Activated T-helper 1 cell treated with anti-CD3 and anti-CD28 coated beads, Interleukin-12 subunit alpha, Interleukin-12 subunit beta, Interleukin-2, Interleukin-4 antibody, amounts not matched to agents 30 ng/mL and 10 ng/mL and 1 ng/mL, durations not matched to agents 14 hours and 24 hours and 36 hours (primary cell): ENCODE results near the gene SCART1. TPM values are rescaled to one million over a fixed set of nuclear protein-coding genes. Genes with fewer than 3 reads are reported as not detected.

Source experiments
- DNase-seq: peaks from one replicate; pipeline ENCODE4 v3.0.0; 2021; ENCODE audit warnings: low spot score
- H3K27ac Mint-ChIP-seq: one replicate; pipeline ENCODE4 v1.8.0; 2021; ENCODE audit warnings: mild to moderate bottlenecking, mixed read lengths
- H3K27me3 Mint-ChIP-seq: one replicate; pipeline ENCODE4 v1.8.0; 2022; ENCODE audit warnings: mild to moderate bottlenecking, moderate library complexity, mixed read lengths; ENCODE audit not compliant: insufficient read depth
- H3K36me3 Mint-ChIP-seq: one replicate; pipeline ENCODE4 v1.8.0; 2021; ENCODE audit warnings: low read depth, mixed read lengths
- H3K4me1 Mint-ChIP-seq: one replicate; pipeline ENCODE4 v1.8.0; 2021; ENCODE audit warnings: low read depth, mixed read lengths
- H3K4me3 Mint-ChIP-seq: one replicate; pipeline ENCODE4 v1.8.0; 2021; ENCODE audit warnings: mild to moderate bottlenecking, moderate library complexity, mixed read lengths
- H3K9me3 Mint-ChIP-seq: one replicate; pipeline ENCODE4 v1.8.0; 2021; ENCODE audit warnings: mixed read lengths
- intact Hi-C: fragments of 100-400 bp; cut with micrococcal nuclease; formaldehyde crosslinking; loops from one replicate; pipeline ENCODE4 v1.15.1; 2024
- total RNA-seq: library from RNA; stranded (reverse); gene quantifications from 2 replicates; pipeline ENCODE4 v1.2.3, GENCODE V29; 2022

SCART1 gene
- total RNA-seq, 1 donor from 2014 or later: 1.5 TPM

GRCh38 chr10:133454204-133454893 is 604 bp downstream of the SCART1 start:
- Mint-ChIP-seq H3K4me1 (no peaks in the 10 kb centered on the region), H3K36me3 (no peaks in the 10 kb centered on the region), H3K9me3 (peaks cover 2% of the 10 kb centered on the region), H3K27me3 (no peaks in the 10 kb centered on the region), H3K4me3 (no peak overlapping the region), H3K27ac (no peak overlapping the region)
- DNase-seq: no peak
- intact Hi-C loops: no loop called here

- Mint-ChIP-seq H3K9me3 (no peaks in the 10 kb centered on the region), H3K27me3 (no peaks in the 10 kb centered on the region), H3K4me3 (no peak overlapping the region), H3K36me3 (no peaks in the 10 kb centered on the region), H3K27ac (no peak overlapping the region), H3K4me1 (no peaks in the 10 kb centered on the region)
- DNase-seq: no peak
- intact Hi-C loops: no loop called here
Measured at GRCh38 chr10:133455196-133455595, 1.5 kb downstream of the SCART1 start.

- no peak for DNase-seq
- Mint-ChIP-seq H3K9me3 (no peaks in the 10 kb centered on the region), H3K4me1 (no peaks in the 10 kb centered on the region), H3K36me3 (no peaks in the 10 kb centered on the region), H3K4me3 (no peak overlapping the region), H3K27ac (no peak overlapping the region), H3K27me3 (no peaks in the 10 kb centered on the region)
- intact Hi-C loops: no loop called here
Measured at GRCh38 chr10:133455611-133456031, 1.9 kb downstream of the SCART1 start.

- no peak overlapping the region for H3K27ac Mint-ChIP-seq
- H3K27me3 Mint-ChIP-seq: no peaks in the 10 kb centered on the region
- DNase-seq: no peak
- no peaks in the 10 kb centered on the region for H3K4me1 Mint-ChIP-seq
- H3K9me3 Mint-ChIP-seq: no peaks in the 10 kb centered on the region
- intact Hi-C loops: no loop called here
- no peaks in the 10 kb centered on the region for H3K36me3 Mint-ChIP-seq
- H3K4me3 Mint-ChIP-seq: no peak overlapping the region
Measured at GRCh38 chr10:133456041-133456951, 2.6 kb downstream of the SCART1 start.

- Mint-ChIP-seq H3K27ac (no peak overlapping the region), H3K4me1 (no peaks in the 10 kb centered on the region), H3K27me3 (no peaks in the 10 kb centered on the region), H3K4me3 (no peak overlapping the region), H3K36me3 (no peaks in the 10 kb centered on the region), H3K9me3 (no peaks in the 10 kb centered on the region)
- intact Hi-C loops: no loop called here
- no peak for DNase-seq
Measured at GRCh38 chr10:133457100-133457841, 3.5 kb downstream of the SCART1 start.

GRCh38 chr10:133458021-133458709 is 4.4 kb downstream of the SCART1 start:
- H3K36me3 Mint-ChIP-seq: no peaks in the 10 kb centered on the region
- intact Hi-C loops: no loop called here
- H3K27me3 Mint-ChIP-seq: no peaks in the 10 kb centered on the region
- no peaks in the 10 kb centered on the region for H3K9me3 Mint-ChIP-seq
- DNase-seq: no peak
- H3K4me1 Mint-ChIP-seq: no peaks in the 10 kb centered on the region
- no peak overlapping the region for H3K4me3 Mint-ChIP-seq
- H3K27ac Mint-ChIP-seq: no peak overlapping the region

- intact Hi-C loops: no loop called here
- Mint-ChIP-seq H3K27ac (no peak overlapping the region), H3K4me3 (no peak overlapping the region), H3K36me3 (no peaks in the 10 kb centered on the region), H3K27me3 (no peaks in the 10 kb centered on the region), H3K9me3 (no peaks in the 10 kb centered on the region), H3K4me1 (no peaks in the 10 kb centered on the region)
- no peak for DNase-seq
Measured at GRCh38 chr10:133458710-133459453, 5.1 kb downstream of the SCART1 start.

GRCh38 chr10:133459454-133460207 is 5.9 kb downstream of the SCART1 start:
- DNase-seq: no peak
- intact Hi-C loops: no loop called here
- H3K4me1 Mint-ChIP-seq: no peaks in the 10 kb centered on the region
- no peaks in the 10 kb centered on the region for H3K9me3 Mint-ChIP-seq
- no peak overlapping the region for H3K27ac Mint-ChIP-seq
- no peaks in the 10 kb centered on the region for H3K27me3 Mint-ChIP-seq
- H3K4me3 Mint-ChIP-seq: no peak overlapping the region
- no peaks in the 10 kb centered on the region for H3K36me3 Mint-ChIP-seq

- intact Hi-C loops: no loop called here
- H3K4me1 Mint-ChIP-seq: no peaks in the 10 kb centered on the region
- no peak overlapping the region for H3K4me3 Mint-ChIP-seq
- H3K27me3 Mint-ChIP-seq: no peaks in the 10 kb centered on the region
- no peaks in the 10 kb centered on the region for H3K36me3 Mint-ChIP-seq
- no peak overlapping the region for H3K27ac Mint-ChIP-seq
- DNase-seq: no peak
- no peaks in the 10 kb centered on the region for H3K9me3 Mint-ChIP-seq
Measured at GRCh38 chr10:133460208-133460769, 6.5 kb downstream of the SCART1 start.

- DNase-seq: no peak
- no peaks in the 10 kb centered on the region for H3K9me3 Mint-ChIP-seq
- H3K4me3 Mint-ChIP-seq: no peak overlapping the region
- no peak overlapping the region for H3K27ac Mint-ChIP-seq
- H3K4me1 Mint-ChIP-seq: no peaks in the 10 kb centered on the region
- no peaks in the 10 kb centered on the region for H3K27me3 Mint-ChIP-seq
- intact Hi-C loops: no loop called here
- no peaks in the 10 kb centered on the region for H3K36me3 Mint-ChIP-seq
Measured at GRCh38 chr10:133461027-133461426, 7.3 kb downstream of the SCART1 start.

- no peak for DNase-seq
- H3K36me3 Mint-ChIP-seq: no peaks in the 10 kb centered on the region
- H3K9me3 Mint-ChIP-seq: no peaks in the 10 kb centered on the region
- H3K27me3 Mint-ChIP-seq: no peaks in the 10 kb centered on the region
- intact Hi-C loops: no loop called here
- no peaks in the 10 kb centered on the region for H3K4me1 Mint-ChIP-seq
- no peak overlapping the region for H3K4me3 Mint-ChIP-seq
- no peak overlapping the region for H3K27ac Mint-ChIP-seq
Measured at GRCh38 chr10:133461841-133462240, 8.1 kb downstream of the SCART1 start.
